ENCODE results near the gene A1BG.

GRCh38 chr19:58380037-58380661, 26.9 kb upstream of the A1BG start:
- TF ChIP-seq, protein P1, sequence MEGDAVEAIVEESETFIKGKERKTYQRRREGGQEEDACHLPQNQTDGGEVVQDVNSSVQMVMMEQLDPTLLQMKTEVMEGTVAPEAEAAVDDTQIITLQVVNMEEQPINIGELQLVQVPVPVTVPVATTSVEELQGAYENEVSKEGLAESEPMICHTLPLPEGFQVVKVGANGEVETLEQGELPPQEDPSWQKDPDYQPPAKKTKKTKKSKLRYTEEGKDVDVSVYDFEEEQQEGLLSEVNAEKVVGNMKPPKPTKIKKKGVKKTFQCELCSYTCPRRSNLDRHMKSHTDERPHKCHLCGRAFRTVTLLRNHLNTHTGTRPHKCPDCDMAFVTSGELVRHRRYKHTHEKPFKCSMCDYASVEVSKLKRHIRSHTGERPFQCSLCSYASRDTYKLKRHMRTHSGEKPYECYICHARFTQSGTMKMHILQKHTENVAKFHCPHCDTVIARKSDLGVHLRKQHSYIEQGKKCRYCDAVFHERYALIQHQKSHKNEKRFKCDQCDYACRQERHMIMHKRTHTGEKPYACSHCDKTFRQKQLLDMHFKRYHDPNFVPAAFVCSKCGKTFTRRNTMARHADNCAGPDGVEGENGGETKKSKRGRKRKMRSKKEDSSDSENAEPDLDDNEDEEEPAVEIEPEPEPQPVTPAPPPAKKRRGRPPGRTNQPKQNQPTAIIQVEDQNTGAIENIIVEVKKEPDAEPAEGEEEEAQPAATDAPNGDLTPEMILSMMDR (IDR thresholded peaks at IDR 0.05), result no peak
- no peak for TF ChIP-seq SIN3A (IDR thresholded peaks at IDR 0.05; ENCODE audit: borderline replicate concordance, insufficient read depth, low read depth, low read length)

All from Panc1 (cell line).